ENCODE data around the gene CHTF18.
A peak's percentile ranks its signal among the peaks of the same experiment; 100 is the strongest.
"Not testable (repeated sequence)": the region's sequence is repeated elsewhere in the genome, so short reads cannot be mapped to it uniquely, and the experiment has no call there.

The CHTF18 gene

GRCh38 chr16:788399-789126 lies at the start of gene CHTF18:
CHTF18 (plus strand) TSS chr16:788620; CDS start chr16:788685, 65 bp downstream.
- peak; percentile 93 to 96 for DNase-seq

GRCh38 chr16:739560-740458 lies 48.6 kb upstream of the CHTF18 start:
- no peak for DNase-seq

- DNase-seq: no peak
These were observed 48.0 kb upstream of the CHTF18 start for GRCh38 chr16:740459-740763.

DNA sequence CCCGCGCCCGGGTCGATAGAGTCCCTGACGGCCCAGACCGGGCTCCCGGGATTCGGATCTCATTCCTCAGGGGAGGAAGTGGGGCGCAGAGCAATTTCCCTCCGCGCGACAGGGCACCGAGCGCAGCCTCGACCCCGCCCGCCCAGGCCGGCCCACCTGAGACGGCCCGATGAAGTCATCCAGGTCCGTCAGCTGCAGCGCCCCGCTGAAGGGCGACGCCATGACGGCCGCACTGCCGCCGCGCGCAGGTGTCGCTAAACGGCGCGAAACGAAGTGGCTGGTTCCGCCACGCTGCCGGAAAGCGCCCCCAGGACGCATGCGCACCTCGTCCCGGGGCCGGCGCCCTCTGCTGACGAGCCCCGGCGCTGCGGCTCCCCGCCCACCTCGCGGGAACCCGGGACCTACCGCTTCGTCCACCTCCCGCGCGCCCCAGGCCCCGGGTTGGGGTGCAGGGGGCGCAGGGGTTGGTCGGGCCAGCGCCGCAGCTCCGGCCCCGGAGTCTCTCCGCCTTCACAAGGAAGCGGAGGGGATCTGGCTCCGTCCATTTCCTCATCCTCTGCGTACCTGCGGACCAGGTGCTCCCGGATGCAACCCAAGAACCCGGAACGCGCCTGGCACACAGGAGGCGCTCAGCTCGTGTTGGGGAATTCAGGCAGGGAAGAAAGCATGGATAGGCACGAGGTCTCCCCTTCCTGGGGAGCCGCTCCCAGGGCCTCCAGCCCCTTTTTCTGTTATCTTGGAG lies 47.5 kb upstream of the CHTF18 start, which contains the start of gene CIAO3:
Gene CIAO3 (minus strand): TSS at position 234 of the 742 bp plus-strand sequence. CDS start 12 bp downstream, at position 222.
- peak; percentile 89 to 92 for DNase-seq

- no peak for DNase-seq
These were observed 46.3 kb upstream of the CHTF18 start for GRCh38 chr16:741986-742629.

GRCh38 chr16:742894-743293 lies 45.5 kb upstream of the CHTF18 start:
- not testable (repeated sequence) for DNase-seq

GRCh38 chr16:743794-744500 lies 44.5 kb upstream of the CHTF18 start:
- no peak for DNase-seq

GRCh38 chr16:745739-746138 lies 42.7 kb upstream of the CHTF18 start:
- no peak for DNase-seq

DNA sequence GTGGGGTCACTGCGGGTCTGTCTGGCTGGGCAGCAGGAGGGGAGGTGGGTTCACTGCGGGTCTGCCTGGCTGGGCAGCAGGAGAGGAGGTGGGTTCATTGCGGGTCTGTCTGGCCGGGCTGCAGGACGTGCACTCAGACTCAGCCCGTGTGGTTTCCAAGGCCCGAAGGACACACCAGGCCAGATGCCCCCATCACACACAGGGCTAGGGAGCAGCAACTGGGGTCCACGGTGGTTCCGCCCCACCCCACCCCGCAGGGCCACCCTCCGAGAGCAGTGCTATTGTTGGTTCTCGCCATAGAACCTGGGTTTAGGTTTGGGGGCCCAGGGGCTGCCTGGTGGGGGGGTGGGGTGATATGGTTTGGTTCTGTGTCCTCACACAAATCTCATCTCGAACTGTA lies 41.8 kb upstream of the CHTF18 start:
- no peak for DNase-seq

GRCh38 chr16:747978-748746 lies 40.3 kb upstream of the CHTF18 start:
- no peak for DNase-seq

DNA sequence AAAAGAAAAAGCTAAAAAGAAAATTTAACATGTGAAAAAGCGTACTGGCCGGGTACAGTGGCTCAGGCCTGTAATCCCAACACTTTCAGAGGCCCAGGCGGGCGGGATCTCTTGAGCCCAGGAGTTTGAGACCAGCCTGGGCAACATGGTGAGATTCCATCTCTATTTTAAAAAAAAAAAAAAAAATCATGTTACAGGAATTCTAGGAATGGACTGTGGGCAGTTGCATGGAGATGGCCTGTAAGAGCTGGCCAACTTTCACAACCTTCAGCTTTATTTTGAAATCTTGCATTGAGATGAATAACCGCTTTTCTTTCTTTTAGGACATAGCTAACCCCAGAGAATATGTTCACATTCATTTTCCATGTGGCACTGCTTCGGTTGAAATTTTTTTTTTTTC lies 39.4 kb upstream of the CHTF18 start:
- no peak for DNase-seq

GRCh38 chr16:750485-750884 lies 37.9 kb upstream of the CHTF18 start:
- no peak for DNase-seq

- DNase-seq: no peak
These were observed 37.0 kb upstream of the CHTF18 start for GRCh38 chr16:751152-752006.

- DNase-seq: no peak
These were observed 36.5 kb upstream of the CHTF18 start for GRCh38 chr16:752007-752312.

DNA sequence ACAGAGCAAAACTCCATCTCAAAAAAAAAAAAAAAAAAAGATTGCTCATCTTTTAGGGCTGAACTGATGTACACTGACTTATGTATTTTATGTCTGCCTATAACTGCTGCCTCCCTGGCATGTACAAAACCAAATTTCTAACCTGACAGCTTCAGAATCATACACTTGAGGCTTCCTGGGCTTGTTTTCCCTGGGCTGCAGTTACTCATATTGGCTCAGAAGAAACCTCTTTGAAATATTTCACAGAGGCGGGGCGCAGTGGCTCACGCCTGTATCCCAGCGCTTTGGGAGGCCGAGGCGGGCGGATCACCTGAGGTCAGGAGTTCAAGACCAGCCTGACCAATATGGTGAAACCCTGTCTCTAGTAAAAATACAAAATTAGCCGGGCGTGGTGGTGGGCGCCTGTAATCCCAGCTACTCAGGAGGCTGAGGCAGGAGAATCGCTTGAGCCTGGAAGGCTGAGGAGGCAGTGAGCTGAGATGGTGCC lies 34.3 kb upstream of the CHTF18 start:
- DNase-seq: not testable (repeated sequence)

DNA sequence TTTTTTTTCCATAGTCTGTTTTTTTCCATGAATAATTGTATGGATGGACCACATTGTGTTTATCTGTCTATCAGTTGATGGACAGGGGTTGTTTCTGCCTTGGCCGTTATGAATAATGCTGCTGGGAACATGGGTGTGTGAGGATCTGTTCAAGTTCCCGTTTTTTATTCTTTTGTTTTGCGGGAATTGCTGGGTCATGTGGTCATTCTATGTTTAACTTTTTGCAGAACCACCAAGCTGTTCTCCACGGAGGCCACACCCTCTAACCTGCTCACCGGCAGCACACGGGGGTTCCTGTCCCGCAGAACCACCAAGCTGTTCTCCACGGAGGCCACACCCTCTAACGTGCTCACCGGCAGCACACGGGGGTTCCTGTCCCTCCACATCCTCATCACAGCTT lies 33.8 kb upstream of the CHTF18 start:
- no peak for DNase-seq

- DNase-seq: no peak
These were observed 32.0 kb upstream of the CHTF18 start for GRCh38 chr16:756428-756827.

GRCh38 chr16:759110-759910 lies 29.1 kb upstream of the CHTF18 start:
- no peak for DNase-seq

GRCh38 chr16:760065-760464 lies 28.4 kb upstream of the CHTF18 start:
- DNase-seq: no peak
